Measurements from ENCODE around the gene ILDR2. TPM values are rescaled to one million over a fixed set of nuclear protein-coding genes. Genes with fewer than 3 reads are reported as not detected.

The ILDR2 gene
- total and polyA plus RNA-seq, 9 of the 15 experiments (the other 6 are each of a cell fraction or from before 2014, with no cell fraction given): 0.03 to 0.31 (median 0.18) TPM; not detected in 2

DNA sequence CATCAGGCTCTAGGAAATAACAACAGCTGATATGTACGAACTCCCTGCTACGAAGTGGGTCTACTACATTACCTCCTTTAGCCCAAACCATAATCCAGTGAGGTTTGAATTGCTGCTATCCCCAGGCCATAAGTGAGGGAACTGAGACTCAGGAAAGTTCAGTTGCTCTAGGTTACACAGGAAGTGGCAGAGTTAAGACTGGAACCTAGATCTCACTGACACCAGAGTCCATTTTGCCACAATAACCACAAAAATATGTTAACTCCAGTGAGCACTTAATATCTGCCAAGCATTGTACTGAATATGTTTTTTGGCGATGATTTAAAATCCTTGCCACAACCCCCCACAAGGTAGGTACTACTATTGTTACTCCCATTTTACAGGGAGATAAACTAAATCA is 90.4 kb downstream of the ILDR2 start:
- CTCF ChIA-PET (ENCODE audit: low intra/inter-chr PET ratio): interaction anchor here (1.2 kb wide), 1 partner anchor 175 kb away, joined by 4 read pairs; no protein-coding TSS in a partner anchor
- Histone ChIP-seq H3K9me1 (ENCODE audit: control insufficient read depth, insufficient read depth, low read length) (no peaks in the 10 kb centered on the region), H3K4me1 (replicated peaks in 1 of 2; ENCODE audit: control insufficient read depth in 2 of 2, insufficient read depth in 2 of 2, low read length in 2 of 2) (peaks cover 0 to 8% of the 10 kb centered on the region in 2 experiments; a peak in 2 of 5 replicates), H3K27me3 (ENCODE audit: control insufficient read depth in 2 of 2, insufficient read depth in 2 of 2, low read length in 2 of 2) (peaks cover 37 to 44% of the 10 kb centered on the region in 2 experiments), H4K20me1 (replicated peaks; ENCODE audit: control insufficient read depth, insufficient read depth, low read length) (no peaks in the 10 kb centered on the region), H3K4me2 (ENCODE audit: insufficient read depth, low read length) (no peak overlapping the region), H3K4me3 (no peak overlapping the region), H3K27ac (ENCODE audit: extremely low read depth, low read depth, low read length) (no peak overlapping the region), H3K79me2 (ENCODE audit: control insufficient read depth, insufficient read depth, low read length) (no peaks in the 10 kb centered on the region), H3K36me3 (ENCODE audit: control insufficient read depth, insufficient read depth, low read length) (no peaks in the 10 kb centered on the region), H3K9ac (ENCODE audit: insufficient read depth in 1 of 2, low read depth in 2 of 2, low read length in 2 of 2) (no peak overlapping the region), H3K9me3 (replicated peaks; ENCODE audit: control insufficient read depth, insufficient read depth, low read depth, low read length) (no peaks in the 10 kb centered on the region), H2AFZ (ENCODE audit: low read depth, low read length) (no peak overlapping the region)
- BruUV-seq (replicated peaks): no TSS peak
- no peak for DNase-seq (ENCODE audit: extremely low read depth in 1 of 4, low spot score in 3 of 4)
- no peak for FAIRE-seq
- intact Hi-C loops (cut with micrococcal nuclease) (loop anchor here (2.0 kb wide), 1 partner anchor 174 kb away; no protein-coding TSS in a partner anchor), in situ Hi-C loops (cut with MboI) (loop anchor here (10.0 kb wide), 1 partner anchor 560 kb away; no protein-coding TSS in a partner anchor)
- TF ChIP-seq, protein P1, sequence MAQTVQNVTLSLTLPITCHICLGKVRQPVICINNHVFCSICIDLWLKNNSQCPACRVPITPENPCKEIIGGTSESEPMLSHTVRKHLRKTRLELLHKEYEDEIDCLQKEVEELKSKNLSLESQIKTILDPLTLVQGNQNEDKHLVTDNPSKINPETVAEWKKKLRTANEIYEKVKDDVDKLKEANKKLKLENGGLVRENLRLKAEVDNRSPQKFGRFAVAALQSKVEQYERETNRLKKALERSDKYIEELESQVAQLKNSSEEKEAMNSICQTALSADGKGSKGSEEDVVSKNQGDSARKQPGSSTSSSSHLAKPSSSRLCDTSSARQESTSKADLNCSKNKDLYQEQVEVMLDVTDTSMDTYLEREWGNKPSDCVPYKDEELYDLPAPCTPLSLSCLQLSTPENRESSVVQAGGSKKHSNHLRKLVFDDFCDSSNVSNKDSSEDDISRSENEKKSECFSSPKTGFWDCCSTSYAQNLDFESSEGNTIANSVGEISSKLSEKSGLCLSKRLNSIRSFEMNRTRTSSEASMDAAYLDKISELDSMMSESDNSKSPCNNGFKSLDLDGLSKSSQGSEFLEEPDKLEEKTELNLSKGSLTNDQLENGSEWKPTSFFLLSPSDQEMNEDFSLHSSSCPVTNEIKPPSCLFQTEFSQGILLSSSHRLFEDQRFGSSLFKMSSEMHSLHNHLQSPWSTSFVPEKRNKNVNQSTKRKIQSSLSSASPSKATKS (CRISPR knock-in tag; IDR thresholded peaks at IDR 0.05): no peak
- TF ChIP-seq NR3C1 (CRISPR knock-in tag; IDR thresholded peaks at IDR 0.05) (no peak), MTA3 (IDR thresholded peaks at IDR 0.05; ENCODE audit: borderline replicate concordance) (no peak), MCM2 (IDR thresholded peaks at IDR 0.05; ENCODE audit: low read depth) (no peak), BCL6 (CRISPR knock-in tag; IDR thresholded peaks at IDR 0.05) (no peak), NCOA2 (IDR thresholded peaks at IDR 0.05; ENCODE audit: partially characterized antibody in 2 of 2) (no peak), SMARCB1 (IDR thresholded peaks at IDR 0.05; ENCODE audit: insufficient read length, low read depth) (no peak), ELF4 (CRISPR knock-in tag; IDR thresholded peaks at IDR 0.05) (no peak), ZNF263 (CRISPR knock-in tag; IDR thresholded peaks at IDR 0.05; ENCODE audit: borderline replicate concordance) (no peak), KDM5B (IDR thresholded peaks at IDR 0.05; ENCODE audit: insufficient replicate concordance, low read depth, low read length) (no peak), HDGF (IDR thresholded peaks at IDR 0.05) (no peak)
- TF ChIP-seq, protein P2, sequence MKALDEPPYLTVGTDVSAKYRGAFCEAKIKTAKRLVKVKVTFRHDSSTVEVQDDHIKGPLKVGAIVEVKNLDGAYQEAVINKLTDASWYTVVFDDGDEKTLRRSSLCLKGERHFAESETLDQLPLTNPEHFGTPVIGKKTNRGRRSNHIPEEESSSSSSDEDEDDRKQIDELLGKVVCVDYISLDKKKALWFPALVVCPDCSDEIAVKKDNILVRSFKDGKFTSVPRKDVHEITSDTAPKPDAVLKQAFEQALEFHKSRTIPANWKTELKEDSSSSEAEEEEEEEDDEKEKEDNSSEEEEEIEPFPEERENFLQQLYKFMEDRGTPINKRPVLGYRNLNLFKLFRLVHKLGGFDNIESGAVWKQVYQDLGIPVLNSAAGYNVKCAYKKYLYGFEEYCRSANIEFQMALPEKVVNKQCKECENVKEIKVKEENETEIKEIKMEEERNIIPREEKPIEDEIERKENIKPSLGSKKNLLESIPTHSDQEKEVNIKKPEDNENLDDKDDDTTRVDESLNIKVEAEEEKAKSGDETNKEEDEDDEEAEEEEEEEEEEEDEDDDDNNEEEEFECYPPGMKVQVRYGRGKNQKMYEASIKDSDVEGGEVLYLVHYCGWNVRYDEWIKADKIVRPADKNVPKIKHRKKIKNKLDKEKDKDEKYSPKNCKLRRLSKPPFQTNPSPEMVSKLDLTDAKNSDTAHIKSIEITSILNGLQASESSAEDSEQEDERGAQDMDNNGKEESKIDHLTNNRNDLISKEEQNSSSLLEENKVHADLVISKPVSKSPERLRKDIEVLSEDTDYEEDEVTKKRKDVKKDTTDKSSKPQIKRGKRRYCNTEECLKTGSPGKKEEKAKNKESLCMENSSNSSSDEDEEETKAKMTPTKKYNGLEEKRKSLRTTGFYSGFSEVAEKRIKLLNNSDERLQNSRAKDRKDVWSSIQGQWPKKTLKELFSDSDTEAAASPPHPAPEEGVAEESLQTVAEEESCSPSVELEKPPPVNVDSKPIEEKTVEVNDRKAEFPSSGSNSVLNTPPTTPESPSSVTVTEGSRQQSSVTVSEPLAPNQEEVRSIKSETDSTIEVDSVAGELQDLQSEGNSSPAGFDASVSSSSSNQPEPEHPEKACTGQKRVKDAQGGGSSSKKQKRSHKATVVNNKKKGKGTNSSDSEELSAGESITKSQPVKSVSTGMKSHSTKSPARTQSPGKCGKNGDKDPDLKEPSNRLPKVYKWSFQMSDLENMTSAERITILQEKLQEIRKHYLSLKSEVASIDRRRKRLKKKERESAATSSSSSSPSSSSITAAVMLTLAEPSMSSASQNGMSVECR (CRISPR knock-in tag; IDR thresholded peaks at IDR 0.05): no peak
- ATAC-seq: no peak
- POLR2A ChIA-PET: interaction anchor here (0.6 to 1.7 kb wide), 2 partner anchors 9 to 1870 kb away, joined by 3 to 4 read pairs; partner anchors contain the start of gene TADA1
- 8% methylated on average over 3 of the region's 3 CpGs for WGBS (ENCODE audit: insufficient coverage, low coverage, missing lambda C conversion rate)

Data from K562 (cell line).